T47D (cell line): ENCODE data around the gene TAAR9.

Source experiments
- DNase-seq, 2 experiments: peaks; one replicate each; pipeline versions ENCODE4 v3.0.0 to v3.0.0-alpha.2; 2011 to 2012; ENCODE audit warnings: low read depth in 1 of 2, low spot score in 1 of 2
- JUND ChIP-seq: IDR thresholded peaks from 2 replicates; pipeline ENCODE4 v1.6.1; 2012; ENCODE audit warnings: low read depth
- in situ Hi-C: cut with HindIII; loops from 2 replicates; pipeline ENCODE4 v1.10.0; 2016; ENCODE audit warnings: low sequenced_read_pairs, low pct_unique_long_range_greater_than_20kb

The TAAR9 gene

GRCh38 chr6:132506461-132506860 is 31.6 kb upstream of the TAAR9 start:
- in situ Hi-C loops: no loop called here
- no peak for DNase-seq
- no peak for TF ChIP-seq JUND

- no peak for DNase-seq
- in situ Hi-C loops: no loop called here
- no peak for TF ChIP-seq JUND
Measured at GRCh38 chr6:132506869-132507808, 30.9 kb upstream of the TAAR9 start.

- in situ Hi-C loops: no loop called here
- no peak for TF ChIP-seq JUND
- DNase-seq: no peak
Measured at GRCh38 chr6:132511210-132511830, 26.8 kb upstream of the TAAR9 start.

DNA sequence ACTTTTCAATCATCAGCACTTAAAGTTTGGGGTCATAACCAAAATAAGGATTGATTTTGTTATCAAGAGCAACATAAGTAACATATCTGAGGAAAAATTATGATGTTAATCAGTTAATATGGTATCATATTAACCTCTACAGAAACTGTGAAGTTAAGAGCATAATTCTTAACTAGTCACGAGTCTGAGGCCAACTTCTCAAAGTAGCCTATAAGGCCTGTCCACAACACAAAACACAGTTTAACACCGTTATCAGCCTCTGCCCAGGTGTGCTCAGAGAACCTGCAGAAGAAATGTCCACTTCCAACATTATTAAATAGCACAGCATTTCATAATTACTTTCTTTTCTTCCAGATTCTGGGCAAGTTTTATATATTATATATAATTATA is 26.3 kb upstream of the TAAR9 start:
- no peak for DNase-seq
- in situ Hi-C loops: no loop called here
- TF ChIP-seq JUND: no peak

DNA sequence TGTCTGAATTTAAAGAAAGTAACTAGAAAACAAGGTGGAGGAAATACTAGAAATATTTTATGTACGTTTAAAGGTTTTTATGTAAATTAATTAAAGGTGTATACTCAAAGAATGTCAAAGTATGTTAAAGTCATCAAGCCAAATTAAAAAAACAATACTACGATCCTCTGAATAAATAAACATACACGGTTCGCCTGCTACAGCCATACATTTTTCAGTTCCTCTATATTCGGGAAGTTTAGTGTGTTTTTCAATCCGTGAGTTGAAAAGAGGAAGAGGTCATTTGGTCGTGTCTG is 25.8 kb upstream of the TAAR9 start:
- DNase-seq: no peak
- no peak for TF ChIP-seq JUND
- in situ Hi-C loops: no loop called here

DNA sequence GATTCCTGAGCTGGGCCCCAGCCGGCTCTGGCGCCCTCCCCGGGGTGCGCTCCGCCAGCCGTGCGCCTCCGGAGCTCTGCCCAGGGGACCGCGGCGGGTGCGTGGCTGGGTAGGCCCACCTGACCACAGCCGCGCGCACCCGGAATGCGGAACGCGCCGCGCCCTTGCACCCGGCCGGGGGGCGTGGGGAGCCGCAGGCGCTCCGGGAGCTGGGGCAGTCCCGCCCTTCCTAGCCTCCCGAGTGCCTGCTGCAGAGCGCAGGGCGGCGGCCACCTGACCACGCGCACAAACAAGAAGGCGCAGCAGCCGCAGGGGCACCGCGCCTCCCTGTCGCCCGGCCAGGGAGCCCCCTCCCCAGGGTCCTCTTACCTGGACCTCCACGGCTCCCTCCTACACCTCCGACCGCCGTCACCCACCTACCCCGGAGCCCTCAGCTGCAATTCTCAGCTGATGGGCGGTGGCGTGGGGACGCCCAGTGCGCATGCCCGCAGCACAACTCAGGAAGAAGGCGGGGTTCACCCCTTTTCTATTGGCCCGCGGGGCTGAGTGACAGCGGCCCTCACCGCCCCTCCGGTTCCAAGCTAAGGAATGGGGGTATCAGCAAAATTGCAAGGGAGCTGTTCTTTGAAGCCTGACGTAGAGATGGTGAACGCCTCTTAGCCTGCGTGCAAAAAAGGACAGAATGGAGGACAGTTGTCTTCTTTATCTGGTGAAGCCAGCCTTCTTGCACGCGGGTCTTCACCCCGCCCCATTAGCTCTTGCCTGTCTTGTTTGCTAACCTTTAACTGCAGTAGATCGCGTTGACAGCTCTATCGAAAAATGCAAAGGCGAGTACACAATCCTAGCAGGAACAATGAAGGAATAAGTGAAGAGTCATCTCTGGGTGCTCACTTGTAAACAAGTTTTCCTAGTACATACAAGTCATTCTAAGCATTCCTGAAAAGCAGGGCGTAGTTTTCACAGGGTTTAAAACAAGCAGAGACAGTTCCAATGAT is 25.1 kb upstream of the TAAR9 start, which contains the start of gene STX7:
Gene STX7 (minus strand): TSS at position 479 of the 995 bp plus-strand sequence. CDS start 9,586 bp downstream, outside the sequence.
- in situ Hi-C loops: no loop called here
- DNase-seq: peak; percentile 80 to 84
- TF ChIP-seq JUND: no peak

DNA sequence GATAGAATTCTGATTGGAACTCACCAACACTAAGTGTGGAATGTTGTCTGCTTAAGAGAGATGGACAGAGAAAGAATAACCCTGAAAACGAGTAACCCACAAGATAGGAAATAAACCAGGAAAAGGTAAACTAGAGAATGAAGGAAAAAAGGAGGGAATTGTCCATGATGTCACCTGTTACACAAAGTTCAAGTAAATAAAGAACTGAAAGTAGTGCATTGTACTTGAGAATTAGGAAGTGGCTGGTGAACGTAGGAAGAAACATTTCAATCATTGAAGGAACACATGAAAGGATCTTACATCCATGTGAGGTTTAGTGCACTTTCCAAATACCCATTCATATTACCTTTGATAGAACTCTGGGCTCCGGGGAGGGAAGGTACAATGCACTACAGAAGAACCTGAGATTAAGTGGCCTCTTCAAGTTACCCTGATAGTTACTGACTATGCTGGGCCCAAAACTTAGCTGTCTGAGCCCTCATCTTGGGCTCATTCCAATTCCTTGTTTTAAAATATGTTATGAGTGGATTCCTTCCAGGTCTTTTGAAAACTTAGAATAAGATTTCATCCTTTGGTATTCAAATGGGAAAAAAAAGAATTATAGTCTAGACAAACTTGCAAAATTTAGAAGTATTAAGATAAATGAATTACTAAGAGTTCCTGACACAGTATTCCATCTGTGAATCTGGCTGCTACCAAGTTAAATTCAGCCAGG is 24.1 kb upstream of the TAAR9 start:
- in situ Hi-C loops: no loop called here
- no peak for DNase-seq
- TF ChIP-seq JUND: no peak

- in situ Hi-C loops: no loop called here
- no peak for TF ChIP-seq JUND
- DNase-seq: no peak
Measured at GRCh38 chr6:132515386-132515785, 22.7 kb upstream of the TAAR9 start.

GRCh38 chr6:132520953-132521352 is 17.1 kb upstream of the TAAR9 start:
- no peak for DNase-seq
- no peak for TF ChIP-seq JUND
- in situ Hi-C loops: no loop called here

- DNase-seq: no peak
- in situ Hi-C loops: no loop called here
- no peak for TF ChIP-seq JUND
Measured at GRCh38 chr6:132524646-132525045, 13.4 kb upstream of the TAAR9 start.

DNA sequence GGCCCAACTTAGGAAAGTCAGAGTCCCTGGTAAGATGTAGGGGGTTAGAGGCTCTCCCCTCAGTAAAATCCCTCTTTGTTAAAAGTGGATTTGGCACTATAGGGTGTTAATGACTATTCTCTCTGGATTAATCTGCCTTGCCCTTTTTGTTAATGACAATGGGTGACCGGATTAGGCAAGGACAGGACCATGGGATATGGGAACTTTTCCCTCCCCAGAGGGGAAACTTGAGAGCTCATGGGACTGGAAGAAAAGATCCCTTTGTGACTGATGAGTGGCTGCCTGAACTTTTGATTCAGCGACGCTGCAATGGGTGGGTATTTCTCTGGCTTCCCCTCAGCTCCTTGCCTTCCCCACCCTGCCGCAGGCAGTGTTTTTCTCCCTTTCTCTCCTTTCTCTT is 12.2 kb upstream of the TAAR9 start:
- in situ Hi-C loops: no loop called here
- DNase-seq: no peak
- no peak for TF ChIP-seq JUND

DNA sequence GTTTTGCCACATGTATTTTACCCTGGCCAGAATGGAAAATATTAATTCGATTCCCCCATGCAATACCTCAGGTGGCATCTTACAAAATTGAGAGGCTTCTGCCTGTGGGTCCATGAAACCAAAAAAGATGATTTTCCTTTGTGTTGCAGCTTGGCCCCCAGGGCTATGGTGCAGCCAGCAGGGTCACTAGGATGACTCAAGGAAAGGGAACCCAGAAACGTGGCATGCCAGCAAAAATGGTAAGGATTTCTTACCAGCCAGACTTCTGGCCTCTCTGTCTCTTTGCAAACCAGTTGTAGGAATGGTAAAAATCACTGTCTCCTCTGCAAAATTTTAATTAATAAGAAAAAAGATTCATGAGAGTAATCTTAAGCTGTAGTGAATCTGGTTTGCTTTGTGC is 11.6 kb upstream of the TAAR9 start:
- no peak for DNase-seq
- TF ChIP-seq JUND: no peak
- in situ Hi-C loops: no loop called here
